NCI-H1417 (cell line): ENCODE results near the gene MSANTD7.
A peak's percentile ranks its signal among the peaks of the same experiment; 100 is the strongest.
"Not testable (repeated sequence)": the region's sequence is repeated elsewhere in the genome, so short reads cannot be mapped to it uniquely, and the experiment has no call there.

ENCODE experiments used
- DNase-seq, 3 experiments: peaks; one replicate each; lab custom pipeline; 2025; lab: John Stamatoyannopoulos, UW

Gene MSANTD7

GRCh38 chr10:14837003-14837756 lies 926 bp upstream of the MSANTD7 start:
- peak in 2 of 3 experiments; percentile 19 to 58 for DNase-seq

GRCh38 chr10:14838582-14839304 lies 637 bp downstream of the MSANTD7 start:
- peak in 2 of 3 experiments; percentile 19 to 42 for DNase-seq

- no peak for DNase-seq
These were observed 1.2 kb downstream of the MSANTD7 start for GRCh38 chr10:14839305-14839695.

GRCh38 chr10:14840178-14840577 lies 2.1 kb downstream of the MSANTD7 start:
- DNase-seq = no peak

GRCh38 chr10:14843327-14843988 lies 5.4 kb downstream of the MSANTD7 start:
- no peak for DNase-seq

GRCh38 chr10:14844948-14845347 lies 6.8 kb downstream of the MSANTD7 start:
- no peak for DNase-seq

GRCh38 chr10:14852236-14852635 lies 14.1 kb downstream of the MSANTD7 start:
- no peak for DNase-seq

GRCh38 chr10:14855453-14855852 lies 17.3 kb downstream of the MSANTD7 start:
- no peak for DNase-seq

- DNase-seq = no peak
These were observed 20.3 kb downstream of the MSANTD7 start for GRCh38 chr10:14858338-14858960.

GRCh38 chr10:14859043-14859442 lies 20.9 kb downstream of the MSANTD7 start:
- no peak for DNase-seq

- DNase-seq = no peak
These were observed 21.7 kb downstream of the MSANTD7 start for GRCh38 chr10:14859775-14860174.

- DNase-seq = no peak
These were observed 22.7 kb downstream of the MSANTD7 start for GRCh38 chr10:14860791-14861190.

- not testable (repeated sequence) for DNase-seq
These were observed 26.4 kb downstream of the MSANTD7 start for GRCh38 chr10:14864466-14864865.

GRCh38 chr10:14864871-14865270 lies 26.8 kb downstream of the MSANTD7 start:
- not testable (repeated sequence) for DNase-seq

GRCh38 chr10:14873090-14873760 lies 35.1 kb downstream of the MSANTD7 start:
- DNase-seq = no peak

GRCh38 chr10:14875941-14876340 lies 37.8 kb downstream of the MSANTD7 start:
- DNase-seq = no peak

- no peak for DNase-seq
These were observed 38.7 kb downstream of the MSANTD7 start for GRCh38 chr10:14876764-14877163.

- peak; percentile 90 to 93 (median 92) for DNase-seq
These were observed 40.4 kb downstream of the MSANTD7 start, which contains the start of gene SUV39H2 for GRCh38 chr10:14878266-14879123. Gene SUV39H2, plus strand, starts transcription at chr10:14878866. Its CDS starts 23 bp downstream, at chr10:14878889.

GRCh38 chr10:14879124-14879927 lies 41.2 kb downstream of the MSANTD7 start:
- peak in 2 of 3 experiments; percentile 45 to 56 for DNase-seq

GRCh38 chr10:14879928-14880193 lies 41.8 kb downstream of the MSANTD7 start:
- DNase-seq = no peak
